ENCODE results near the gene TLL2.

DNA sequence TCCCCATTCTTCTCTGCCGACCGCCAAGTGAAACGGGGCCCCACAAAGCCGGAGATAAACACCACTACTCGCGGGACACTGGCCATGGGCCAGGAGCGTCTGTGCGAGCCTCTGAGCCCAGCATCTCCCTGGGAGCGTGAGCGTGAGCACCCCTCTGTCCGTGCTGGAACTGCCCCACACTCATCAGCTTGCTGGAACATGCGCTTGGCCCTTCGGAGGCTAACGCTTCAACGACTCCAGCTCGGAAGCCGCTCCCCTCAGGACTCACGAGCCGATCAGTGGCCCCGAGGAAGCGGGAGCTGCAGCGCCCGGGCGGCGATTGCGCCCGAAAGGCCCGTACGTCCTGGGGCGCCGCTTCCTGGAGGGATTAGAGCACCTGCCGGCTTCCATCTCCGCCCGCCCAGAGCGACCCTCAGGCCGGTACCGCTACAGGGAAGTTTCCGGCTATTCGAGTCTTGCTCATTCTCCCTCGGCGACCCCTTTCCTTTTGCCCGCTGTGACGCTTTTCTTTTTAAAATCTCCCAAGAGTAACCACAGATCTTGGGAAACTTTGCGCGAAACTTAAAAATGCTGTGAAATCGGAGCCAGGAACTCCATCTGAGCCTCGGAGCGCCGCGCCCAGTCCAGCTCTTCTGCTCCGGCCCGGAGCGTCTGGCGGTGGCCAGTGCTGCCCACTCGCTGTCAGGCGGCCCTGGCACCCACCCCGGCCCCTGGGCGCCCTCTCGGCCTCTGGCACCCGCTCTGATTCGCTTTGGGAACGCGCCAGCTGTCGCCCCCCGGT, 1.0 kb downstream of the TLL2 start:
- TF ChIP-seq, protein P1, sequence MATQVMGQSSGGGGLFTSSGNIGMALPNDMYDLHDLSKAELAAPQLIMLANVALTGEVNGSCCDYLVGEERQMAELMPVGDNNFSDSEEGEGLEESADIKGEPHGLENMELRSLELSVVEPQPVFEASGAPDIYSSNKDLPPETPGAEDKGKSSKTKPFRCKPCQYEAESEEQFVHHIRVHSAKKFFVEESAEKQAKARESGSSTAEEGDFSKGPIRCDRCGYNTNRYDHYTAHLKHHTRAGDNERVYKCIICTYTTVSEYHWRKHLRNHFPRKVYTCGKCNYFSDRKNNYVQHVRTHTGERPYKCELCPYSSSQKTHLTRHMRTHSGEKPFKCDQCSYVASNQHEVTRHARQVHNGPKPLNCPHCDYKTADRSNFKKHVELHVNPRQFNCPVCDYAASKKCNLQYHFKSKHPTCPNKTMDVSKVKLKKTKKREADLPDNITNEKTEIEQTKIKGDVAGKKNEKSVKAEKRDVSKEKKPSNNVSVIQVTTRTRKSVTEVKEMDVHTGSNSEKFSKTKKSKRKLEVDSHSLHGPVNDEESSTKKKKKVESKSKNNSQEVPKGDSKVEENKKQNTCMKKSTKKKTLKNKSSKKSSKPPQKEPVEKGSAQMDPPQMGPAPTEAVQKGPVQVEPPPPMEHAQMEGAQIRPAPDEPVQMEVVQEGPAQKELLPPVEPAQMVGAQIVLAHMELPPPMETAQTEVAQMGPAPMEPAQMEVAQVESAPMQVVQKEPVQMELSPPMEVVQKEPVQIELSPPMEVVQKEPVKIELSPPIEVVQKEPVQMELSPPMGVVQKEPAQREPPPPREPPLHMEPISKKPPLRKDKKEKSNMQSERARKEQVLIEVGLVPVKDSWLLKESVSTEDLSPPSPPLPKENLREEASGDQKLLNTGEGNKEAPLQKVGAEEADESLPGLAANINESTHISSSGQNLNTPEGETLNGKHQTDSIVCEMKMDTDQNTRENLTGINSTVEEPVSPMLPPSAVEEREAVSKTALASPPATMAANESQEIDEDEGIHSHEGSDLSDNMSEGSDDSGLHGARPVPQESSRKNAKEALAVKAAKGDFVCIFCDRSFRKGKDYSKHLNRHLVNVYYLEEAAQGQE (IDR thresholded peaks at IDR 0.05): no peak
- TF ChIP-seq HDAC2 (IDR thresholded peaks at IDR 0.05) (no peak), EP300 (IDR thresholded peaks at IDR 0.05) (no peak), HOXA7 (CRISPR knock-in tag; IDR thresholded peaks at IDR 0.05) (no peak), TP53 (CRISPR knock-in tag; IDR thresholded peaks at IDR 0.05) (no peak), PHF8 (IDR thresholded peaks at IDR 0.05; ENCODE audit: borderline replicate concordance, low read depth) (no peak)
- TF ChIP-seq, protein P2, sequence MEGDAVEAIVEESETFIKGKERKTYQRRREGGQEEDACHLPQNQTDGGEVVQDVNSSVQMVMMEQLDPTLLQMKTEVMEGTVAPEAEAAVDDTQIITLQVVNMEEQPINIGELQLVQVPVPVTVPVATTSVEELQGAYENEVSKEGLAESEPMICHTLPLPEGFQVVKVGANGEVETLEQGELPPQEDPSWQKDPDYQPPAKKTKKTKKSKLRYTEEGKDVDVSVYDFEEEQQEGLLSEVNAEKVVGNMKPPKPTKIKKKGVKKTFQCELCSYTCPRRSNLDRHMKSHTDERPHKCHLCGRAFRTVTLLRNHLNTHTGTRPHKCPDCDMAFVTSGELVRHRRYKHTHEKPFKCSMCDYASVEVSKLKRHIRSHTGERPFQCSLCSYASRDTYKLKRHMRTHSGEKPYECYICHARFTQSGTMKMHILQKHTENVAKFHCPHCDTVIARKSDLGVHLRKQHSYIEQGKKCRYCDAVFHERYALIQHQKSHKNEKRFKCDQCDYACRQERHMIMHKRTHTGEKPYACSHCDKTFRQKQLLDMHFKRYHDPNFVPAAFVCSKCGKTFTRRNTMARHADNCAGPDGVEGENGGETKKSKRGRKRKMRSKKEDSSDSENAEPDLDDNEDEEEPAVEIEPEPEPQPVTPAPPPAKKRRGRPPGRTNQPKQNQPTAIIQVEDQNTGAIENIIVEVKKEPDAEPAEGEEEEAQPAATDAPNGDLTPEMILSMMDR (IDR thresholded peaks at IDR 0.05): no peak
- TF ChIP-seq, protein P3, sequence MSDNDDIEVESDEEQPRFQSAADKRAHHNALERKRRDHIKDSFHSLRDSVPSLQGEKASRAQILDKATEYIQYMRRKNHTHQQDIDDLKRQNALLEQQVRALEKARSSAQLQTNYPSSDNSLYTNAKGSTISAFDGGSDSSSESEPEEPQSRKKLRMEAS (IDR thresholded peaks at IDR 0.05): no peak
- TF ChIP-seq, protein P4, sequence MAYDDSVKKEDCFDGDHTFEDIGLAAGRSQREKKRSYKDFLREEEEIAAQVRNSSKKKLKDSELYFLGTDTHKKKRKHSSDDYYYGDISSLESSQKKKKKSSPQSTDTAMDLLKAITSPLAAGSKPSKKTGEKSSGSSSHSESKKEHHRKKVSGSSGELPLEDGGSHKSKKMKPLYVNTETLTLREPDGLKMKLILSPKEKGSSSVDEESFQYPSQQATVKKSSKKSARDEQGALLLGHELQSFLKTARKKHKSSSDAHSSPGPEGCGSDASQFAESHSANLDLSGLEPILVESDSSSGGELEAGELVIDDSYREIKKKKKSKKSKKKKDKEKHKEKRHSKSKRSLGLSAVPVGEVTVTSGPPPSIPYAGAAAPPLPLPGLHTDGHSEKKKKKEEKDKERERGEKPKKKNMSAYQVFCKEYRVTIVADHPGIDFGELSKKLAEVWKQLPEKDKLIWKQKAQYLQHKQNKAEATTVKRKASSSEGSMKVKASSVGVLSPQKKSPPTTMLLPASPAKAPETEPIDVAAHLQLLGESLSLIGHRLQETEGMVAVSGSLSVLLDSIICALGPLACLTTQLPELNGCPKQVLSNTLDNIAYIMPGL (CRISPR knock-in tag; IDR thresholded peaks at IDR 0.05; ENCODE audit: borderline replicate concordance): no peak
- TF ChIP-seq, protein P5, sequence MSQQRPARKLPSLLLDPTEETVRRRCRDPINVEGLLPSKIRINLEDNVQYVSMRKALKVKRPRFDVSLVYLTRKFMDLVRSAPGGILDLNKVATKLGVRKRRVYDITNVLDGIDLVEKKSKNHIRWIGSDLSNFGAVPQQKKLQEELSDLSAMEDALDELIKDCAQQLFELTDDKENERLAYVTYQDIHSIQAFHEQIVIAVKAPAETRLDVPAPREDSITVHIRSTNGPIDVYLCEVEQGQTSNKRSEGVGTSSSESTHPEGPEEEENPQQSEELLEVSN (IDR thresholded peaks at IDR 0.05; ENCODE audit: borderline replicate concordance, low read depth): no peak
